Immature natural killer cell (primary cell): ENCODE results near the gene ADSL. TPM values are rescaled to one million over a fixed set of nuclear protein-coding genes. Genes with fewer than 3 reads are reported as not detected.
"Not testable (repeated sequence)": the region's sequence is repeated elsewhere in the genome, so short reads cannot be mapped to it uniquely, and the experiment has no call there.

Experiments
- DNase-seq, 3 donors: peaks; one replicate each; pipeline ENCODE4 v3.0.0; 2022; ENCODE audit warnings: mixed read lengths in 1 of 3
- H3K27ac Mint-ChIP-seq, 6 donors: one replicate each; pipeline ENCODE4 v1.8.0; 2020; ENCODE audit warnings: mixed read lengths in 6 of 6, mild to moderate bottlenecking in 5 of 6, inconsistent platforms in 4 of 6, moderate library complexity in 3 of 6
- H3K27me3 Mint-ChIP-seq, 3 donors: one replicate each; pipeline ENCODE4 v1.8.0; 2020 to 2021; ENCODE audit warnings: low read depth in 3 of 3, mild to moderate bottlenecking in 3 of 3, mixed read lengths in 3 of 3, moderate library complexity in 3 of 3, inconsistent platforms in 1 of 3
- H3K36me3 Mint-ChIP-seq, 3 donors: one replicate each; pipeline ENCODE4 v1.8.0; 2020; ENCODE audit warnings: mixed read lengths in 3 of 3, inconsistent platforms in 2 of 3, mild to moderate bottlenecking in 2 of 3
- H3K4me1 Mint-ChIP-seq, 2 donors: one replicate each; pipeline ENCODE4 v1.8.0; 2020; ENCODE audit warnings: inconsistent platforms in 2 of 2, mild to moderate bottlenecking in 2 of 2, mixed read lengths in 2 of 2, moderate library complexity in 1 of 2
- H3K4me3 Mint-ChIP-seq, 5 donors: one replicate each; pipeline ENCODE4 v1.8.0; 2020; ENCODE audit warnings: mild to moderate bottlenecking in 5 of 5, mixed read lengths in 5 of 5, inconsistent platforms in 3 of 5, moderate library complexity in 3 of 5
- H3K9me3 Mint-ChIP-seq, 6 donors: one replicate each; pipeline ENCODE4 v1.8.0; 2020; ENCODE audit warnings: mild to moderate bottlenecking in 6 of 6, mixed read lengths in 6 of 6, inconsistent platforms in 4 of 6, moderate library complexity in 3 of 6
- polyA plus RNA-seq, 3 donors: library from polyadenylated mRNA; unstranded; fragments of 300-500 nt; fragmentation: Illumina TruSeq; gene quantifications; one replicate each; pipeline ENCODE4 v1.2.3, GENCODE V29; 2021

The ADSL gene
- polyA plus RNA-seq, 3 donors from 2014 or later = 57.5 to 59.7 (median 59.3) TPM

- DNase-seq = no peak
- no peaks in the 10 kb centered on the region for H3K9me3 Mint-ChIP-seq
- H3K4me3 Mint-ChIP-seq = no peak overlapping the region
- H3K4me1 Mint-ChIP-seq = no peaks in the 10 kb centered on the region
- peaks cover 0 to 1% (median 0%) of the 10 kb centered on the region in 3 donors for H3K27me3 Mint-ChIP-seq
- peaks cover 42 to 73% (median 54%) of the 10 kb centered on the region in 3 donors for H3K36me3 Mint-ChIP-seq
- peak overlapping the region in 1 of 6 donors; percentile 14 for H3K27ac Mint-ChIP-seq
Observed at GRCh38 chr22:40364431-40364830, 18.1 kb downstream of the ADSL start.

GRCh38 chr22:40366068-40366467, 19.8 kb downstream of the ADSL start:
- Mint-ChIP-seq H3K27me3 (peaks cover 0 to 1% (median 0%) of the 10 kb centered on the region in 3 donors), H3K4me3 (no peak overlapping the region), H3K27ac (no peak overlapping the region), H3K36me3 (peaks cover 36 to 59% (median 48%) of the 10 kb centered on the region in 3 donors), H3K4me1 (peaks cover 3 to 6% of the 10 kb centered on the region in 2 donors), H3K9me3 (no peaks in the 10 kb centered on the region)
- no peak for DNase-seq

GRCh38 chr22:40367342-40367741, 21.0 kb downstream of the ADSL start:
- H3K9me3 Mint-ChIP-seq = no peaks in the 10 kb centered on the region
- peaks cover 0 to 3% (median 0%) of the 10 kb centered on the region in 3 donors for H3K27me3 Mint-ChIP-seq
- H3K36me3 Mint-ChIP-seq = peaks cover 24 to 47% (median 35%) of the 10 kb centered on the region in 3 donors
- H3K4me1 Mint-ChIP-seq = peaks cover 12% of the 10 kb centered on the region in 2 donors
- no peak for DNase-seq
- H3K27ac Mint-ChIP-seq = no peak overlapping the region
- no peak overlapping the region for H3K4me3 Mint-ChIP-seq

- H3K9me3 Mint-ChIP-seq = no peaks in the 10 kb centered on the region
- peak overlapping the region in 1 of 6 donors; percentile 10 for H3K27ac Mint-ChIP-seq
- H3K4me3 Mint-ChIP-seq = peak overlapping the region in 2 of 5 donors; percentile 21 to 56
- peaks cover 20 to 40% (median 30%) of the 10 kb centered on the region in 3 donors for H3K36me3 Mint-ChIP-seq
- H3K27me3 Mint-ChIP-seq = peaks cover 0 to 3% (median 0%) of the 10 kb centered on the region in 3 donors
- DNase-seq = no peak
- H3K4me1 Mint-ChIP-seq = peaks cover 17 to 19% of the 10 kb centered on the region in 2 donors
Observed at GRCh38 chr22:40368016-40368415, 21.7 kb downstream of the ADSL start.

GRCh38 chr22:40368836-40369235, 22.5 kb downstream of the ADSL start:
- DNase-seq = no peak

GRCh38 chr22:40374567-40374966, 28.3 kb downstream of the ADSL start:
- Mint-ChIP-seq H3K4me3 (no peak overlapping the region), H3K36me3 (peaks cover 0 to 8% (median 0%) of the 10 kb centered on the region in 3 donors), H3K4me1 (peaks cover 24 to 33% of the 10 kb centered on the region in 2 donors), H3K27me3 (peaks cover 0 to 1% (median 1%) of the 10 kb centered on the region in 3 donors), H3K9me3 (no peaks in the 10 kb centered on the region), H3K27ac (no peak overlapping the region)
- DNase-seq = no peak

More at GRCh38 chr22:40368836-40369235, 22.5 kb downstream of the ADSL start:
- Mint-ChIP-seq H3K4me1 (peaks cover 19 to 20% of the 10 kb centered on the region in 2 donors), H3K27me3 (peaks cover 0 to 3% (median 0%) of the 10 kb centered on the region in 3 donors), H3K27ac (no peak overlapping the region), H3K36me3 (peaks cover 17 to 32% (median 27%) of the 10 kb centered on the region in 3 donors), H3K4me3 (no peak overlapping the region), H3K9me3 (no peaks in the 10 kb centered on the region)

GRCh38 chr22:40376149-40376548, 29.8 kb downstream of the ADSL start:
- Mint-ChIP-seq H3K4me3 (no peak overlapping the region), H3K27me3 (peaks cover 0 to 1% (median 1%) of the 10 kb centered on the region in 3 donors), H3K4me1 (peaks cover 20 to 29% of the 10 kb centered on the region in 2 donors), H3K27ac (peak overlapping the region in 1 of 6 donors; percentile 22), H3K9me3 (no peaks in the 10 kb centered on the region), H3K36me3 (peaks cover 0 to 8% (median 0%) of the 10 kb centered on the region in 3 donors)
- no peak for DNase-seq

- peaks cover 0 to 1% (median 0%) of the 10 kb centered on the region in 3 donors for H3K27me3 Mint-ChIP-seq
- H3K4me3 Mint-ChIP-seq = no peak overlapping the region
- peaks cover 0 to 8% (median 0%) of the 10 kb centered on the region in 3 donors for H3K36me3 Mint-ChIP-seq
- no peaks in the 10 kb centered on the region for H3K9me3 Mint-ChIP-seq
- H3K4me1 Mint-ChIP-seq = peaks cover 10 to 15% of the 10 kb centered on the region in 2 donors
- no peak overlapping the region for H3K27ac Mint-ChIP-seq
- DNase-seq = no peak
Observed at GRCh38 chr22:40377931-40378330, 31.6 kb downstream of the ADSL start.

GRCh38 chr22:40378448-40378847, 32.1 kb downstream of the ADSL start:
- peaks cover 9 to 17% of the 10 kb centered on the region in 2 donors for H3K4me1 Mint-ChIP-seq
- not testable (repeated sequence) for DNase-seq, H3K36me3 Mint-ChIP-seq, H3K9me3 Mint-ChIP-seq, H3K27ac Mint-ChIP-seq, H3K4me3 Mint-ChIP-seq, H3K27me3 Mint-ChIP-seq

- Mint-ChIP-seq H3K4me1 (peaks cover 26 to 36% of the 10 kb centered on the region in 2 donors), H3K4me3 (no peak overlapping the region), H3K36me3 (peaks cover 0 to 15% (median 0%) of the 10 kb centered on the region in 3 donors), H3K27me3 (no peaks in the 10 kb centered on the region), H3K9me3 (no peaks in the 10 kb centered on the region), H3K27ac (no peak overlapping the region)
- DNase-seq = no peak
Observed at GRCh38 chr22:40381461-40381860, 35.2 kb downstream of the ADSL start.

- DNase-seq = no peak
- H3K9me3 Mint-ChIP-seq = no peaks in the 10 kb centered on the region
- H3K4me3 Mint-ChIP-seq = peak overlapping the region in 2 of 5 donors; percentile 31 to 37
- H3K27ac Mint-ChIP-seq = peak overlapping the region in 4 of 6 donors; percentile 9 to 48 (median 24)
- peaks cover 27 to 55% of the 10 kb centered on the region in 2 donors for H3K4me1 Mint-ChIP-seq
- peaks cover 0 to 14% (median 5%) of the 10 kb centered on the region in 3 donors for H3K36me3 Mint-ChIP-seq
- no peaks in the 10 kb centered on the region for H3K27me3 Mint-ChIP-seq
Observed at GRCh38 chr22:40383905-40384304, 37.6 kb downstream of the ADSL start.

GRCh38 chr22:40385036-40385782, 38.9 kb downstream of the ADSL start:
- H3K27ac Mint-ChIP-seq = peak overlapping the region; percentile 59 to 88 (median 77)
- peaks cover 0 to 11% (median 5%) of the 10 kb centered on the region in 3 donors for H3K36me3 Mint-ChIP-seq
- H3K9me3 Mint-ChIP-seq = no peaks in the 10 kb centered on the region
- no peaks in the 10 kb centered on the region for H3K27me3 Mint-ChIP-seq
- peak overlapping the region; percentile 82 to 89 (median 85) for H3K4me3 Mint-ChIP-seq
- H3K4me1 Mint-ChIP-seq = peaks cover 23 to 51% of the 10 kb centered on the region in 2 donors
- DNase-seq = peak in 2 of 3 donors; percentile 10 to 26

GRCh38 chr22:40387746-40388145, 41.4 kb downstream of the ADSL start:
- no peak for DNase-seq
- Mint-ChIP-seq H3K4me1 (peaks cover 23 to 69% of the 10 kb centered on the region in 2 donors), H3K4me3 (no peak overlapping the region), H3K9me3 (no peaks in the 10 kb centered on the region), H3K27ac (peak overlapping the region in 1 of 6 donors; percentile 21), H3K36me3 (peaks cover 0 to 11% (median 5%) of the 10 kb centered on the region in 3 donors), H3K27me3 (no peaks in the 10 kb centered on the region)

GRCh38 chr22:40388231-40388630, 41.9 kb downstream of the ADSL start:
- Mint-ChIP-seq H3K9me3 (no peaks in the 10 kb centered on the region), H3K4me3 (no peak overlapping the region), H3K27ac (peak overlapping the region in 2 of 6 donors; percentile 4 to 15), H3K4me1 (peaks cover 23 to 71% of the 10 kb centered on the region in 2 donors), H3K27me3 (no peaks in the 10 kb centered on the region), H3K36me3 (peaks cover 0 to 11% (median 5%) of the 10 kb centered on the region in 3 donors)
- DNase-seq = no peak
